NOMO-1 (cell line): ENCODE measurements around the gene SCN8A.

Experiments used
- DNase-seq, 2 experiments: peaks; one replicate each; lab custom pipeline; 2025; ENCODE audit not compliant: unreplicated experiment in 2 of 2; lab: John Stamatoyannopoulos, UW

Gene SCN8A

GRCh38 chr12:51666696-51667095 is 75.7 kb downstream of the SCN8A start:
- DNase-seq = no peak

GRCh38 chr12:51667269-51667668 is 76.2 kb downstream of the SCN8A start:
- DNase-seq = no peak

- no peak for DNase-seq
Measured at GRCh38 chr12:51669271-51669670, 78.2 kb downstream of the SCN8A start.

DNA sequence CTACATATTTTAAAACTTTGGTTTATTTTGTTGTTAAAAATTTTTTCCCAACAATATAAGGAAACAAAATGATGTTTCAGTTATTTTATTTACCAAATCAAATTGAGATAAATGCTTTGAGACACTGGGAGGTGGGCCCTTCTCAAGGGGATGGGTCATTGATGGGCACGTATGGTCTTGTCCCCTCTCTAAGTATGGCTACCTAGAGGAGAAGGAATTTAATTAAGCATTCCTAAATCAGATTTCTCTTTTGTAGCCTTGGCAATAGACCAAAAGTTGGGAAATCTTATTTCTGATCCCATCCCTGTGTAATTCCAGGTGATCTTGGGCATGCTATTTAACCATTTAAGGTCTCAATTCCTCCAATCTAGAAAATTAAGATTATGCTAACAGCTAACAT is 79.0 kb downstream of the SCN8A start:
- DNase-seq = no peak

DNA sequence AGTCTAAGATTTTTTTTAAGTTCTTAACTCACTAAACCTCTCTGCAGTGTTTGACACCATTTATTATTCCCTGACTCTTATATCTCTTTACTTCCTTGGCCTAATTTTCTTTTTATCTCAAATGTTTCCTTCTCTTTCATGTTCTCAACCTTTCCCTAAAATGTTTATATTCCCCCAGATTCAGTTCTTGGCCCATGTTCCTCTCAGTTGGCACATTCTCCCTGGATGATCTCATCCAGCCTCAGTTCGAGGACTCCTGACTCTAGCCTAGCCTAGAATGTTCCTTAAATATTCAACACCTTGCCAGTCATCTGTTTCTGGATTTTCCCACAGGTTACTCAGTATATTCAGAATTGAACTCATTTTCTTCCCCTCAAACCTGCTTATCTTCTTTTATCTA is 81.3 kb downstream of the SCN8A start:
- no peak for DNase-seq

DNA sequence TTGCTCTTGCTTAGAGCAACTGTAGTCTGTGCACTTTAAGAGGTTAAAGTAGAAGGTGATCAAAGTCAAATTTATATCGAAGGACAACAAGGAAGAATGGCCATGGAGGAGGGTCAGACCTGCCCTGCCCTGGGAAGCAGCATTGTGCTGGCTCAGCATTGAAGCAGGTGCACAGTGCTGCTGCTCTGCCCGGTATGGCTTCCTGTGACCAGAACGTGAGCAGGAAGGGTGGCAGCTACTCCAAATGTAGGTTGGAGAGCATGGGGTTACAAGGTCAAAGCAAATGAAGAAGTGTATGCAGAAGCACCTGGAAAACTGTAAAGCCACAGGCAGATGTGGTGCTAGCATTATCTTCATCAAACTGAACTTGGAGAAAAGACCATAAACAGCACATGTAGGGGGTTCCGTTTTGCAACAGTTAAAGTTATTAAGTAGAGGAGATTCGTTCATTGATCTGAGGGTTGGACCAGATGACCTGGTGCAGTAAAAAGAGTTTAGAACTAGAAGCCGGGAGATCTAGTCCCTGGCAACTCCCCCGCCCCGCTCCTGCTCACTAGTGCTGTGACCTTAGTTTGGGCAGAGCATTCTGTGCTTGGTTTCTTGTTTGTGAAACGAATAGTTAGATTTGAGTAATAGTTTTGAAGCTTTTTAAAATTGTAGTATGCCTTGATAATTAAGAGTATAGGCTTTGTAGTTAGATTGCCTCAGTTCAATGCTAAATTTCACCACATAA is 84.2 kb downstream of the SCN8A start:
- no peak for DNase-seq

DNA sequence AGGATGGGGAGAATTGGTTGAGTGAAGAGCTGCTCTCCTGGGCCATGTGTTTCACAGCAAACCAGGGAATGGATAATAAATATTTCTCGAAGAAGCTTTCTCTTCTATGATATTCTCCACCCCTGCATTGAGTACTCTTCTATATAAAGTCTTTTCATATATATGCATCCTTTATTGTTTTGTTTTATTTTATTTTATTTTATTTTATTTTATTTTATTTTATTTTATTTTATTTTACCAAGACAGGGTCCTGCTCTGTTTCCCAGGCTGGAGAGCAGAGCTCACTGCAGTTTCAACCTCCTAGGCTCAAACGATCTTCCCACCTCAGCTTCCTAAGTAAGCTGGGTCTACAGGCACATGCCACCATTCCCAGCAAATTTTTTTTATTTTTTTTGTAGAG is 85.8 kb downstream of the SCN8A start:
- no peak for DNase-seq

DNA sequence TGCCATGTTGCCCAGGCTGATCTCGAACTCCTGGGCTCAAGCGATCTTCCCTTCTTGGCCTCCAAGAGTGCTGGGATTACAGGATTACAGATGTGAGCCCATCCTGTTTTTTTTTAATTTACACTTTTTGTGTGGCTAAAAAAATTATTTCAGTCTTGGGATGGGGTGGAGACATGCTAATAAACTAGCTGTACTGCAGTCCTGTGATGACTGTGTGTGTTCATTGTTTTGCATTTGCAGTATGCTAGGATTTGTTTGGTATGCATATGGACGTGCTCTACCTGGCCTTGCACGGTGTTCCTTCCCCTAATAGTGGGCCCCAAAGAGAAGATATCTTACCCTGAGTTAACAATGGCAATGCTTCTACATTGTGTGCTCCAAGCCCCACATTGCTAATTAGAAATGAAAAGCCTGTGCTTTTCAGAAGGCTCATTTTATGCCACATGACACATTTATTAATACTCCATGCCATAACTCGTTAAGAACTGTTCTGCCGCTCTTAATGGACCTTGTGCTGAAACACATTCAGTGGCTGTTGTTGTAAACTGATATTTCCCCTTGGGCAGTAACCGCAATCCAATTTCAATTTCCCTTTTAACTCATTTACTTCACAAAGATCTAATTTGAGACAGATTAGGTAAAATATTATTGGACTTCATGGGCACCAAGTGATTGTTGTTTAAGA is 86.4 kb downstream of the SCN8A start:
- peak in 1 of 2 experiments; percentile 74 for DNase-seq

GRCh38 chr12:51678086-51678724 is 87.2 kb downstream of the SCN8A start:
- DNase-seq = peak; percentile 59 to 77

GRCh38 chr12:51682981-51683380 is 91.9 kb downstream of the SCN8A start:
- DNase-seq = no peak

GRCh38 chr12:51683763-51684357 is 92.8 kb downstream of the SCN8A start:
- no peak for DNase-seq

GRCh38 chr12:51686727-51687126 is 95.7 kb downstream of the SCN8A start:
- DNase-seq = no peak

DNA sequence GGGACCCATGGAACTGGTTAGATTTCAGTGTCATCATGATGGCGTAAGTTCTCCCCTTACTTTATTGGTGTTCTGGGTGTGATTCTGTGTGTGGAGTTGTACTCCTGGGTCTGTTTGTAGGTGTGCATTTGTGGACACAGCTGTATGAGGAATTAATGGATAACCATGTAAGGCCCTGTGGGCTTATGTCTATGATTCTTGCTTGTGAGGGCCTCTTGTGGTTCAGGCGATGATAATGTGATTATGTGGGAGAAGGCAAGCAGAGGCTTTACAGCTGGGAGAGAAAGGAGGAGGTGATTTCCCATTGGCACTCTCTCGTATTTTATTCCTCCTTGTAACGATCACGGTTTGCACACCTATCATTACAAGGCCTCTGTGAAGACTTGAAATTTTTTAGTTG is 96.1 kb downstream of the SCN8A start:
- DNase-seq = no peak

GRCh38 chr12:51687614-51688013 is 96.6 kb downstream of the SCN8A start:
- DNase-seq = peak; percentile 29 to 64

- no peak for DNase-seq
Measured at GRCh38 chr12:51689983-51690382, 99.0 kb downstream of the SCN8A start.

DNA sequence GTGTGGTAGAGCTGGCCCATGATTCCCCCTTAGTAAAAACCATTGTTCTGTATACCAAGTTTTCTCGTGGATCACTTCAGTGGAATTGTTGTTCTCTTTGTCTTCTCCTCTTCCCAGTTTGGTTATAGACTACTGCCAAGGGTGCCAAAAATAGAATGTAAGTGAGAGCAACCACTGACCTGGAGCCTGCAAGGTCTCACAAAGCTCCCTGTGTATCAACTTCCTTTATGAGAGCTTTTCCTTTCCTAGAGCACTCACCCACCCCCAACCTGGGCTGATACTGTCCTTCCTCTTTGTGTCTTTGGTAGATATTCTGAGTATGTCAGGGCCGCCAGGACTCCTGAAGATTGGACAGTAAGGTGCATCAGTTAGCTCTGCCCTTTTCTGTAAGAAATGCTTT is 101.0 kb downstream of the SCN8A start:
- peak; percentile 61 to 74 for DNase-seq

GRCh38 chr12:51693569-51693968 is 102.5 kb downstream of the SCN8A start:
- no peak for DNase-seq

DNA sequence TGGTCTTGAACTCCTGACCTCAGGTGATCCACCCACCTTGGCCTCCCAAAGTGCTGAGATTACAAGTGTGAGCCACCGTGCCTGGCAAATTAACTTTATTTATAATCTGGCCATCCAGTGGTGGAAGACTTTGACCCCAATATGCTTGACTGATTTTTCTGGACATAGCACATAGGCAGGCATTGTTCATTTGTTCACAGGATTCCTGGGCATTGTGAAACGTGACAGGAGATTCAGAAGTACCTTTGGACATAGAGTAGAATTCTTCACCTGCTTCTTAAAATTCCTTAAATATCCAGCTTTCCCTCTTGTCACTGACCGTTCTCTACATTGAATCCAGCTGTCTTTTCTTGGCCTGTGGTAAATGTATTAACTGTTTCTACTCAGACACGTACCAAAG is 103.1 kb downstream of the SCN8A start:
- no peak for DNase-seq

DNA sequence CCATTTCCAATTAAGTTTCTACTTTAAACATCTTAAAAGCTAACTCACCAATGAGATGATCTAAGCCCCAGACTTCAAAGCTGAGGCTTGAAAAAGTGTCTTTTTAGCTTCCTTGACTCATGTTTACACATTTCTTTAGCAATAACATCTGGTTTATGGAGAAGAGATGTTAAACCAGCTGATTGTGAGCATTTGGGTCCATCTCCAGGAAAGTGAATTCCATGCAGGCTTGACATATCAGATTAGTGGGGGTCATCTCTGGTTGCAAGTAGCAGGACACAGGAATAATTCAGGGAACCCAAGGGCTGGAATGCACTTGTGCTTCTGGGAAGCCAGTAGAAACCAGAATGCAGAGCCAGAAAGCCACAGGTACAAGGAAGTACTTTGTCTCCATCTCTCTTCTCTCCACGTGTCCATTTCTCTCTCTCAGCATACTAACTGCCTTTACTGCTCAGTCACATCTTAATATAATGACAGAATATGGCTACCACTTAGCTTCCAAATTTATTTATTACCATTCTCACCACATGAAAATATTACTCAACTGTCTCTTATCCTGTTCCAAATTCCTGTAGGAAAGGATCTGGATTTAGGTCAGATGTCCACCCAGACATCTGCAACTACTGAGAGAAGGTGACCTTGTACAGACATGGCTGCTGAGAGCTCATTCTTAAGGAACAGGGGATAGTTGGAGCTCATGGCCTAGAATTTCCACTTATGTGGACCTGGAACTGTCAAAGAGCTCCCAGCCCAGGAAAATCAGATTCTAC is 104.4 kb downstream of the SCN8A start:
- no peak for DNase-seq

GRCh38 chr12:51699219-51699618 is 108.2 kb downstream of the SCN8A start:
- DNase-seq = no peak

DNA sequence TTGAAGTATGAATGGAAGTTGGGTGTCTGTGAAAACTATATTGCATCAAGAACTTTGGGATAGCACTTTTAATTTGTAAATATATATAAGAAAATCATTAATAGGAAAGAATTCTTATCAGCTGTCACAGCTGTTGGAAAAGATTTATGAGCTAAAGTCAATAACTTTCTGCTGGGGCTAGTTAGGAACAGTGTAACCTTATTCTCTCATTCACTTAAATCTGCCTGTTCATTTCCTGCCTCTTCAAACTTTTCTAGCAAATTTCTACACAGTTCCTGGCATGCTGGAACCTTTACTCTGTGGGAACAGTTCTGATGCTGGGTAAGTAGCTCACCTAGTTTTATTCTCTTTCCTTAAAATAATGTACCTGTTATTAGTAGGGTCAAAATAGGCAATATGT is 109.9 kb downstream of the SCN8A start:
- DNase-seq = no peak
